ENCODE results near the gene DNAH1.
A peak's percentile ranks its signal among the peaks of the same experiment; 100 is the strongest.
"Not testable (repeated sequence)": the region's sequence is repeated elsewhere in the genome, so short reads cannot be mapped to it uniquely, and the experiment has no call there.

DNAH1 gene

DNA sequence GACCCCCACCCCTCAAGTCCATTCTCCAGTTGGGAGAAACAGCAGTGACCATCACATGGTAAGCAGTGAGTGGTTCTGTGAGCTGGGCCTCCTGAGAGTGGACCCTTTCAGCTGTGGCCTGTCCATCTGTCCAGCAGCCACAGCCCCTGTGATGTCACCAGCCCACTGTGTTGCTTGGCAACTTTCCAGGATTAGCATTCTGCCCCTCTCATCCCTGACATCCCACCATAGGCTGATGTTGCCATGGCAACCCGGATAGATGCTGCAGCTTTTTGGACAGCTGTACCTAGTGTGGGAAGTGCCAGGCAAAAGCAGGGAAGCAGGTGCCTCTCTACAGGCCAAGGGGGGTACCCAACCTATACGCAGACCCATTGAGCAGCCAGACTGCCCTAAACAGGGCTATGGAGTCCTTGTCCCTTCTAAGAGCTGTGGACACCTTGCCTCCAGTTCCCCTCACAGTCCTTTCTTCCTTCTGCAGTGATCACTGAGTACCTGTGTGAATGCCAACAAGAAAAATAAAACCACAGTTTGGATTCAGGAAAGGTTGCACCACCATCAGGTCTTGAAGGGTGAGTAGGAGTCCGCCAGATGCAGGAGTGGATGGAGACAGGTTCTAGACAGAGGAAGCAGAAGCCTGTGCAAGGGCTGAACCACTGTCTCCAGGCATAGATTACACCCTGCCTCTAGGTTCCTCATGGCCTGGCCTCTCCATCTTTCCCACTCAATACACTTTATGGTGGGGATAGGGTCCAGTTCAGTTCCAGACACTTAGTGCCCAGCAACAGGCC is at the start of gene DNAH1:
DNAH1 (plus strand) TSS at position 343 of the 788 bp plus-strand sequence. CDS start 6,124 bp downstream, outside the sequence.
- no peak for DNase-seq

DNA sequence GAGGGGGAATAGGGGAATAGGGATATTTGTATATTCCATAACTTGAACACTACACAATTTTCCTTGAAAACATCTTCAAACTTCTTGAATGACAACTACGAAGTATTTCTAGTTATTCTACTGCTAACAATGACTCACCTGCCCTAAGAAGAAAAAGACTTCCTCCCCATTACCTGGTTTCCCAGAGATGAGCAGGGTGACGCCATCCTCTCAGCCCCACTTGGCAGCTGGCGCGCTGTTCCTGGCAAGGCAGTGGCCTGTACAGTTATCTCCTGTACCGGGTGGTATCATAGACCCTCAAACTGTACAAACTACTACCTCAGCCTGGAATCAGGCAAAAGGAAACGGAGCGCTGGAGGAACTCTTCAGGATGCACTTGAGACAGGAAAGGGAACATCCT is 48.1 kb upstream of the DNAH1 start:
- no peak for DNase-seq

DNA sequence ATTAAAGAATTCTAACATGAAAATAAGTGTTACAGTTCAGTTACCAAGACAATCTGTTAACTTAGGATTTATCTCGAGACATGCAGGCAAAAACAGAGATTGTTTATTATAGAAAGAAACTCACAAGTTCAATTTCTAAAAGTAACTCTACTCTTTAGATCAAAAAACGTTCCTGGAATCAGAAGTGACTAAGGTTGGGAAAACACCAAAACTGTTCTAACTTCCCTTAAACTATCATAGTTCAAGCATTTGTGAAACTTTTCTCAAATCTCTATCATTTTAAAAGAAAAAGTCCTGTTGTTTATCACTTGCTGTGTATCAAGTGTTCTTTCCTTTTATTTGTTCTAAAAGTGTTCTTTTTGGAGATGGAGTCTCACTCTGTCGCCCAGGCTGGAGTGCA is 46.3 kb upstream of the DNAH1 start:
- no peak for DNase-seq

DNA sequence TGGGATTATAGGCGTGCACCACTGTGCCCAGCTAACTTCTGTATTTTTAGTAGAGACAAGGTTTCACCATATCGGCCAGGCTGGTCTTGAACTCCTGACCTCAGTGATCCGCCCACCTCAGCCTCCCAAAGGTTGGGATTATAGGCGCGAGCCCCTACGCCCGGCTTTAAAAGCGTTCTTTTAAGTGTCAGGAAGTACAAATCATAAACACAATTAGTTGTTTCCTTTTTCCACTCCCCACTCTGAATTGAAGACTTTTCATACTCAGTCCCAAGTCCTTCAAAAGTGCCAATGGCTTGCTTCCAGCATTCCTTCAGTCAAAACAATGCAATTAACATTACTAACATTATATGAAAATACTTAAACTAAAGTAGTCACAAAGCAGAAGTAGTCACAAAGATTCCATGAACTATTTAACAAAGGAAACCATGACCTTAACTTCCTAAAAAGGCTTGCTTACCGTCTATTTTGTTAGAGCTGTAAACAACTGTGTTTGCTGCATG is 45.8 kb upstream of the DNAH1 start:
- DNase-seq: no peak

DNA sequence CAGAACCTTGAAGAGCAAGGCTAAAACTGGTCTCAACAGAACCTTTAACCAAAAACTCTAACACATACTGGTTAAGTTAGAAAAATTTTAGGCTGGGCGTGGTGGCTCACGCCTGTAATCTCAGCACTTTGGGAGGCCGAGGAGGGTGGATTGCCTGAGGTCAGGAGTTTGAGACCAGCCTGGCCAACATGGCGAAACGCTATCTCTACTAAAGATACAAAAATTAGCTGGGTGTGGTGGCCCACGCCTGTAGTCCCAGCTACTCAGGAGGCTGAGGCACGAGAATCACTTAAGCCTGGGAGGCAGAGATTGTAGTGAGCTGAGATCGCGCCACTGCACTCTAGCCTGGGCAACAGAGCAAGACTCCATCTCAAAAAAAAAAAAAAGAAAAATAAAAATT is 43.9 kb upstream of the DNAH1 start:
- DNase-seq: not testable (repeated sequence)

DNA sequence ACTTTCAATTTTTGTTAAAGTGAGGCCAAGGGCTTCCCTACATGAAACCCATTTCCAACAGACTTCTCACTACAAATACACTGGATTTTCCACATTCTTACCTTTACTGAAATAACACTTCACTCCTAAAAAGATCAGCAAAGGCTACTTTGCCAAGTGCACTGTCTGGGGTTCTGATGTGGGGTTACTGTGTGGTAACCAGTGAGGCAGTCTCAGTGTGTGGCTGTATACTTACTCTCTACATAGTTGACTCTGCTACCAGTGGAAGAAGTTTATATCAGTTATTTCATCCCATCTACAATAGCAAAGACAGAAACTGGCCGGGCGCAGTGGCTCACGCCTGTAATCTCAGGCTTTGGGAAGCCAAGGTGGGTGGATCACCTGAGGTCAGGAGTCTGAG is 43.3 kb upstream of the DNAH1 start:
- no peak for DNase-seq

DNA sequence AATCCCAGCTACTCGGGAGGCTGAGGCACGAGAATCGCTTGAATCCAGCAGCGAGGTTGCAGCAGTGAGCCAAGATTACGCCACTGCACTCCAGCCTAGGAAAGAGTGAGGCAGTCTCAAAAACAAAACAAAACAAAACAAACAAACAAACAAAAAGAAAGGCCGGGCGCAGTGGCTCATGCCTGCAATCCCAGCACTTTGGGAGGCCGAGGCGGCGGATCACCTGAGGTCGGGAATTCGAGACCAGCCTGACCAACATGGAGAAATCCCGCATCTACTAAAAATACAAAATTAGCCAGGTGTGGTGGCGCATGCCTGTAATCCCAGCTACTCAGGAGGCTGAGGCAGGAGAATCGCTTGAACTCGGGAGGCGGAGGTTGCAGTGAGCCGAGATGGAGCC is 41.3 kb upstream of the DNAH1 start:
- DNase-seq: not testable (repeated sequence)

DNA sequence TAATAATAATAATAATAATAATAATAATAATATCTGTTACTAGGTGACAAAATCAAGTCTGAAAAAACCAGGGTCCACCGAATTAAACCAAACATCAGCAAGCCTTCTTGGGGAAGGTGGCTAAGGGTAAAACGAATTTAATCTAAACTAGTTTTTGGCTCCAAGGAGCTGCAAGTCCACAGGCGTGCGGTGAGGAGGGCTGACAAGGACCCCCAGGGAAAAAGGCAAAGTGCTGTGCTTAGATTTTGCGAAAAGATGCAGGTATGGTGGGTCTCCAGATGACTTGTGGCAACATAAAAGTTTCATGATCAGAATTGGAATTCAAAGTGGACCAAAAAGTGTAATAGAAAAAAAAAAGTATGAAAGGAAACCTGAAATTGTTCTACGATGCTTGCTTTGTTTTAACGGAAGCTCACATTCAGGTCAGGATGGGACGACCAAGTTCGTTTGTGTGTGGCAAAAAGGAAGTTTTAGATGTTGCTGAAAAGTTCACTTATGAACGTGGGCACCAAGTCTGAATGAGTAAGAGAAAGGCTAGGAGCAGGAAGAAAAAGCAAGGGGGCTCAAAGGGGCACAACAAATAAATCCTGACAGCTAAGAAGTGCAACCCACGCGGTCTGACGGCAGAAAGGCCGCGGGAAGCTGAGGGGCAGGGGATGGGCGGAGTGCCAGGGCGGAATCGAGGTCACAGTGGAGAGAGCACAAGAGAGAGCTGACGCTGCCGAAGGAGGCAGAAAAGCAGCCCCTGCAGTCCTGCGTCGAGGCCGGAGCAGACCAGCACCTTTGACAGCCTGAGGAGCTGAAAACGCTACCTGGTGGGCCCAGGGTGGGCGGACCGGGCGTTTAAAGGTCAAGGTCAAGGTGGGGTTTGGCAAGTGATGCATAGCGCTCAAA is 38.8 kb upstream of the DNAH1 start:
- DNase-seq: no peak

DNA sequence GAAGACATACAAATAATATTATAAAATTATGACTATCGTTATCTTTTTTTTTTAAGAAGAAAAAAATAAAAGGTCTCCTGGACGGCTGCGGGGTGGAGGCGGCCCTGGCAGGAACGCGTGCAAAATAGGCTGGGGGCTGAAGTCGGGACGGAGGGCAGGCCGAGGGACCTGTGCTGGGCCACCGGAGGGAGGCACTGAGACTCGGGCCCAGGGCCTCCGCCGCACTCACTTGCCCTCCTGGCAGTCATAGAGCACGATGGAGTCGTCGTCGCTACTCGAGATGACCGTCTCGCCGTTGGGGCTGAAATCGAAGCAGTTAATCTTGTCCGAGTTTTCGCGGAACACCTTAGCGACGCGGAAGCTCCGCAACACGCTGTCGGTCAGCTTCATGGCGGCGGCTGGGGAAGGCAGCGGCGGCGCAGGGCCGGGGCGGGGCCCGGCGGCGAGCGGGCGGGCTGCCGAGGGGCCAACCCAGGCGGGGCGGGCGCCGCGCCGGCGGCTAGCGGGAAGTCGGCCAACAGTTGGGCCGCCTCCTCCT is 38.1 kb upstream of the DNAH1 start:
- no peak for DNase-seq

DNA sequence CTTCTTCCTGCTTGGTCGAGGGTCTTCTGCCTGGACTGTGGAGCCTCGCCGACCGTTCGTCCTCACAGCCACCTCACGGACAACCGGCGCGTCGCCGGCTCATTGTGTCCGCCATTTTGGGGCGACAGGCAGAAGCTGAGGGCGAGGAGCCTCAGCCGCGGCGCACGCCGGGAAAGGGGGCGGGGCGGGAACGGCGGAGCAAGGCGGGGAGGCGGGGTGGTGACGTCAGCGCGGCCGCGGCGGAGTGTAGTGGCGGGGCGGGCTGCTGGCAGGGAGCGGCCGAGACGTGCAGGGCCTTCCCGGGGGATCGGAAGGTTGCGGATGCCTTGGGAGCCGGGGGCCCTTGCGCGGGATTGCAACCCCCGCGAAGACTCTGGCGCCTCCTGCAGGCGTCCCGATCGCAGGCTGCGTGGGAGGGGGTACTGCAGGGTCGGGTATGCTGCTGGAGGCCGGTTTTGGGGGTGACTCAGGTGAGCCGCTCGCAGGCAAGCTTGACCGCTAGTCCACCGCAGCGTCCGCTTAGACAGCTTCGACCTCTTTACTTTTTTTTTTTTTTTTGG is 37.5 kb upstream of the DNAH1 start, which contains the start of gene WDR82:
WDR82 (minus strand) TSS at position 140 of the 560 bp plus-strand sequence. CDS start 288 bp downstream, outside the sequence.
- DNase-seq: peak; percentile 53

DNA sequence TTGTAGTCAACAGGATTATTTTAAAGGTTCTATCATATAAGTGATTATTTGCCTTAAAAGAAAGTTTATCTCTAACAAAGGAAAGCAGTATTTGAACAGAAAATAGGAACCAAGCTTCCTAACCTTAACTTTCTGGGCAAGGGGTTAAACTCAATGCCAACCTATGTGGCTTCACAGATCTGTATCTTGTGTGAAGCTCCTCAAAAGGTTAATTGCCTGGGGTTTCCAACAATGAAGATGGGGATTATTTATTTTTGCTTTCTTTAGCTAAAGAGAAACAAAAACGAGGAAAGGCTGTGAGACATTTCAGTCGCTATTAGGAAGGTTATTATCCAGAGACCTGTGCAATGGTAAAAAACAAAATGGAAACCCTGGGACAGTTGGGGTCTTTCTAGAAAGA is 36.5 kb upstream of the DNAH1 start:
- no peak for DNase-seq

DNA sequence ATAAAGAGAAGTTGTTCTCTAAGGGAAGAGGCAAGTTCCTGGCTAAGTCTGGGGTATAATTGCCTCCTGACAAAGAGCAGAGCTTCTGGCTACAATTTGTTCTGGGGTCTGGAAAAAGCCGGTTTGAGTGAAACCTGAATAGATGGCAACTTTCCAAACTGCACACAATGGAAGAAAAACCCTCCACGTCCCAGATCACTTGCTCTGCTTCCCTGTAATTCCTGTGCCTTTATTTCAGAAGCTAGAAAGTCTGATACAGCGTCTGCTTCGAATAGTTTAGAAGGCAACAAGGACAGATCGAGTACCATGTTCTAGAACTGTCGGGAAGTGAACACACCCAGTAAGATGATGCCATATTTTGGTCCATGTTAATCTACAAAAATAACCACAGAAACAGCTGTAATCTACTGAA is 36.1 kb upstream of the DNAH1 start:
- DNase-seq: no peak

DNA sequence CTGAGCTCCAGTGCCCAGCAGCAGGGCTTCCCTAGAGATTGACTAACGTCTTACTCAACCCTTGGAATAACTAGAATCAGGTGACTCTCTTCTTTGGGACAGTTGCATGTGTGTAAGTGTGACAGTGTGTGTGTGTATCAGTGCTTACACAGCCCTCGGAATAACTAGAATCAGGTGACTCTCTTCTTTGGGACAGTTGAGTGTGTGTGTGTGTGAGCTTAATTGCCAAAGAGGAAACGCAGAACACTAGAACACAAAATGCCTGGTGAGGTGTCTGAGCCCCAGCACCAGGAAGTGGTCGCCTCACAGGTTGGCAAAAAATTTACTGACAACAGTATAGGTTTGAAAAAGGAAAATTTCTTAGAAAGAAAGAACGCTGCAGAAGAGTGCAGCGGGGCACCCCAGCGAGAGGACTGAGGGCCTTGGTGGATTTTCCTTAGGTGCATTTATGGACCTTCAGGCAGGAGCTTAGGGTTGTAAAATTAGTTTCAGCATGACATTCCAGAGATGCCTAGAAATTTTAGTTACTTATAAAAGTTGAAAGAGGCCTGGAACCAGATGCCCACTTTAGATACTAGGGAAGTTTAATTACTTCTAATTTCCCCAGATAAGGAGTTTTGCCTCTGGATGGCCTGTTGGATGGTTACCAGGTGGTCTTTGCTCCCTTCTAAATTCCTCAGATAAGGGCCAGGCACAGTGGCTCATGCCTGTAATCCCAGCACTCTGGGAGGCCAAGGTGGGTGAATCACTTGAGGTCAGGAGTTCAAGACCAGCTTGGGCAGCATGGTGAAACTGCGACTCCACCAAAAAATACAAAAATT is 33.9 kb upstream of the DNAH1 start:
- DNase-seq: no peak

DNA sequence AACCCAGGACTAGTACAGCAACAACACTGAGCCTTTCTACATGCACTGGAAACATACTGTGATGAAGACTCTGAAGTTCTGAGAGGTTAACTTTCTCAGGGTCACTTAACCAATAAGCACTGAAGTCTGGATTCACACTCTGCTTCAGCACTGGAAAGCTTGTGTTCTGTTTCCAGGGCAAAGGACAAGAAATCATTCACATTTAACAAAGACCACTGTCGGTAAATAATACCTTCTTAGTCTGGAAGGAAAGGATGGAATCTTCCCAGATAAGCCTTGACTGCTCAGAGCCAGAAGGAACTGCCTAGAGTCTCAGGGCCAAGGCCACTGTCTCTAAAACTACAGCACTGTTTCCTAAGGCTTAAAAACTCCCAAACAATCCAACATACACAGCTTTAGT is 32.8 kb upstream of the DNAH1 start:
- DNase-seq: no peak

DNA sequence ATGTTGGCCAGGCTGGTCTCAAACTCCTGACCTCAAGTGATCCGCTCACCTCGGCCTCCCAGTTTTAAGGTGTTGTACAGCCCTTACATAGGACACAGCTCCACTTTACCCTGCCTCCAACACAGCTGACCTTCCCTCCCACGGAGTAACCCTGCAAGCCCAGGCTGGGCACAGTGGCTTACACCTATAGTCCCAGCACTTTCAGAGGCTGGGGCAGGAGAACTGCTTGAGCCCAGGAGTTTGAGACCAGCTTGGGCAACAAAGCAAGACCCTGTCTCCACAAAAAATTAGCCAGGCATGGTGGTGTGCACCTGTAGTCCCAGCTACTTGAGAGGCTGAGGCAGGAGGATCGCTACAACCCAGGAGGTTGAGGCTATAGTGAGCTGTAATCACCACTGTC is 32.1 kb upstream of the DNAH1 start:
- DNase-seq: not testable (repeated sequence)

DNA sequence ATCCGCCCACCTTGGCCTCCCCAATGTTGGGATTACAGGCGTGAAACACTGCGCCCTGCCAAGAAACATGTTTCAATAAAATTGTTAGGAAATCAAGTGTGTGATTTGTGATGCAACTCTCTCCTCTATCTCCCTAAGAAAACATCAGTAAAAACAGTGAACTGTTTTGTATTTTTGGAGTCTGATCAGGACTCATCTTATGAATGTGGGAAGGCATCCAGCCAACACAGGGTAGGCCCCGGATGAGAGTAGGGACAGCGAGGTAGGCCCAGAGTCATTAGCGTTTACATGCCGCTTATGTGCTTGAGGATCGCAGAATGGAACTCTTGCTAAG is 29.4 kb upstream of the DNAH1 start:
- no peak for DNase-seq

DNA sequence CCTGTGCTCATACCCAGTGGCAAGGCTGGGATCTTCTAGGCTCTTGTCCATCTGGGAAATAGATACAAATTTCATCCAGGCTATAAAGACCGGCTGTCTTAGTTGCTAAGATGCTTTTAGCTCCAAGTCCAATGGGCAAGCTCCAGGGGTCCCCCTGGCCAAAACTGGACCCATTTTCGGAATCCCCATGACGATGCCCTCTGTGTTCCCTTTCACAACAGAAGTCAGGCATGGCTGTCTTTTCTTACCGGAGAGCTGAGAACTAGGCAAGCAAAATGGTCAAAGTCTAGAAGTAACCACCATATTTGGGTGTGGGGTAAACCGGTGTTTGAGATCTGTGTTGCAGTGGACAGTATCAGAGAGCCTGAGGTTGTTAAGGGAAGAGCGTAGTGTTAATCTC is 27.4 kb upstream of the DNAH1 start:
- no peak for DNase-seq

DNA sequence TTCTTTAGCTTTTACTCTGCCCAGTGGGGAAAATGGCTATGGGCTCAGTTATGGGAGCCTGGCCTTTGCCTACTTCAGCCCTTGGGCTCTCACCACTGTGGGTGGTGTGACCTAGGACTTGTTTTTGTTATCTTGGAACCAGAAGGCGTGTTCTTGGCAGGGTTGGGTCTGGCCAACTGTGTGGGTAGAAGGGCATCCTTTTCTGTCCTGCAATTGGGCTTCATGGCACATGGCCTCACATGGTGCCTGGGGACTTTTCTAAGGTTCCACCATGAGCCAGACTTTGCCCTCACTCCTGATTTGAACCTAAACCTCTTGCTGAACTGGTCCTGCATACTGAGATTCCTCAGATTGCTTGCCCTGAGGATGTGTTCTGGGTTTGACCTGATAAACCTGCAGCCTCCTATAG is 26.8 kb upstream of the DNAH1 start:
- DNase-seq: no peak

DNA sequence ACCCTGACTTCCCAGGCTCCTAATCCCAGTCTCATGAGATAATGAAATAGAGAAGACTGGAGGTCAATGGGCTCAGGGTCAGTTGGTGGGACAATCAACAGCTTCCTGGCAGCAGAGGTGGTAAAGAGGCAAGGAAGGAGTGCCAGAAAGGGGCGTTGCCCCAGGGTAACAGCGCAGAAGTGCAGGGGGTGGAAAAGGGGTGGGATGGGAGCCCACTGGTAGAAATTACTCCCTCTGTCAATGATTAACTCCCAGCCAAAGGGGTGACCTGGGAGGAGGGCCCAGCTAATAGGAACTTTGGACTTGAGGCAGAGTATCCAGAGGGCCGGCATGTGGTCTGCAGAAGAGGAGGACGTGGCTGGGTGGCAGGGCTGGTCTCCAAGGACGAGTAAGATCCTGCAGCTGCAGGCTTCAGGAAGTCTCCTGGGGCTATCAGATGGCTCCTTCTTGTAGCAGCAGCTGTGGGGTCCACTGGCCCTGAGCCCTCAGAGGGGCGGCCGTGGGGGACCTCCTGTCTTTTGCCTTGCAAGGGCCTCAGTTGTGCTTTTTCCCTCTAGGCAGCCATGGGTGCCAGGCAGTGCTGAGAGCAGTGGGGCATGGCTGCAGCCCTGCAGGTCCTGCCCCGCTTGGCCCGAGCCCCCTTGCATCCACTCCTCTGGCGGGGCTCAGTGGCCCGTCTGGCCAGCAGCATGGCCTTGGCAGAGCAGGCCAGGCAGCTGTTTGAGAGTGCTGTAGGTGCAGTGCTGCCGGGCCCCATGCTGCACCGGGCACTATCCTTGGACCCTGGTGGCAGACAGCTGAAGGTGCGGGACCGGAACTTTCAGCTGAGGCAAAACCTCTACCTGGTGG is 26.1 kb upstream of the DNAH1 start:
- no peak for DNase-seq

DNA sequence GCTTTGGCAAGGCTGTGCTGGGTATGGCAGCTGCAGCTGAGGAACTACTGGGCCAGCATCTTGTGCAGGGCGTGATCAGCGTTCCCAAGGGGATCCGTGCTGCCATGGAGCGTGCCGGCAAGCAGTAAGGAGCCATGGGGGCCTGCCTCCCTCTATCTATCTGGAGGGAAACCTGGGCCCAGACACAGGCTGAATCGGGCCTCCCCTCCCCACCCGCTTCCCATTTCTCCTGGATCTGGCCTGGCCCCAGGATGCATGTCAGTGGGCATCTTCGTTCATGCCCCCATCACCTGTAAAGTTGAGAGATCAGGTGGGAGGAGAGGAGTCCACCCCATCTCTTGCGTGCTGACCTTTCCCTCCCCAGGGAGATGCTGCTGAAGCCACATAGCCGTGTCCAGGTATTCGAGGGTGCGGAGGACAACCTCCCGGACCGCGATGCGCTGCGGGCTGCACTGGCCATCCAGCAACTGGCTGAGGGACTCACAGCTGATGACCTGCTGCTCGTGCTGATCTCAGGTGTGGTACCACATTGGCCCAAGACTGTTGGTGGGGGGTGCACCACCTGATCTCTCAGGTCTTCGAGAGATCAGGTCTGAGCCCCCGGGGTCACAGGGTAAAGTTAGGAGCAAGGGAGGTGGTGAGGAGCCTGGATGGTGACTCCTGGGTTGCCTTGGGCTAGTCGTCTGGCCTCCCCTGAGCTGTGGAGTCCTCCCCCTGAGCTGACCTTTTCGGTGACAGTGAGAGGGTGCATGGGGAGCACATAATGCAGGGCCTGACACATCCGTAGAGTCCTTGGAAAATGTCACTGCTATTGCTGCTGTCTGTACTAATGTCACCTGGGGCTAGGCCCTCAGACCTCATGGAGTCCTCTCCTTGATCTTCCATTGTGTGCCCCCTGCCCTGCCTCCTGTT is 25.3 kb upstream of the DNAH1 start:
- no peak for DNase-seq
